Regular cardiac myocyte (primary cell): ENCODE data around the gene UBE2U. TPM values are rescaled to one million over a fixed set of nuclear protein-coding genes. Genes with fewer than 3 reads are reported as not detected.

Experiments
- total RNA-seq: library from RNA; depleted of rRNA; stranded (reverse); fragments of >200 nt; gene quantifications from 2 replicates; pipeline ENCODE4 v1.2.3, GENCODE V29; 2014

UBE2U gene, protein sequence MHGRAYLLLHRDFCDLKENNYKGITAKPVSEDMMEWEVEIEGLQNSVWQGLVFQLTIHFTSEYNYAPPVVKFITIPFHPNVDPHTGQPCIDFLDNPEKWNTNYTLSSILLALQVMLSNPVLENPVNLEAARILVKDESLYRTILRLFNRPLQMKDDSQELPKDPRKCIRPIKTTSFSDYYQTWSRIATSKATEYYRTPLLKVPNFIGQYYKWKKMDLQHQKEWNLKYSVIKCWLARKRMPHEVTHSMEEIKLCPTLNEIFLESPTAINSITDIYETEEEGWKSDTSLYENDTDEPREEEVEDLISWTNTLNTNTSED
- total RNA-seq = not detected in 2 replicates

DNA sequence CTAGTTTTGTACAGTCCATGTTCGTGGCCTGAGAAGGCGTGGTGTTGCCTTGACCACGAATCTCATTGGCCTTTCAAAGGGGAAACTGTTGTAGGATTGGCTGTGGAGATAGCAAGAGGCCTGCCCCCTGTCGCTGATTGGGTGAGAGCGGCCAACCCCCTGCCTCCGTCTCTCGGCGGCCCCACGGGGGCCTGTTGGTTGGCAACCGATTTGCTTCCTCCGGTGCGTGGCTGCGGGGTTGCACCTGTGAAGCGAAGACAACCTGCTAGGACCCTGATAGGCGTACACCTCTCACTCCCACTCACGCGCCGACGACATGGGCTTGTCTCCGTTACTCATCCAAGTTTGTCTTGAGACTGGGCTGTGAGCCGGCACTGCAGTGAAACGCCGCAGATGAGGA, at the start of gene UBE2U:
Gene UBE2U (plus strand): TSS at position 204 of the 400 bp plus-strand sequence. CDS start 428 bp downstream, outside the sequence.

